SW 1271 (cell line): ENCODE measurements around the gene SRRM5.
A peak's percentile ranks its signal among the peaks of the same experiment; 100 is the strongest.
"Not testable (repeated sequence)": the region's sequence is repeated elsewhere in the genome, so short reads cannot be mapped to it uniquely, and the experiment has no call there.

Experiments used
- DNase-seq, 2 experiments: peaks; one replicate each; lab custom pipeline; 2025; lab: John Stamatoyannopoulos, UW

SRRM5 gene

DNA sequence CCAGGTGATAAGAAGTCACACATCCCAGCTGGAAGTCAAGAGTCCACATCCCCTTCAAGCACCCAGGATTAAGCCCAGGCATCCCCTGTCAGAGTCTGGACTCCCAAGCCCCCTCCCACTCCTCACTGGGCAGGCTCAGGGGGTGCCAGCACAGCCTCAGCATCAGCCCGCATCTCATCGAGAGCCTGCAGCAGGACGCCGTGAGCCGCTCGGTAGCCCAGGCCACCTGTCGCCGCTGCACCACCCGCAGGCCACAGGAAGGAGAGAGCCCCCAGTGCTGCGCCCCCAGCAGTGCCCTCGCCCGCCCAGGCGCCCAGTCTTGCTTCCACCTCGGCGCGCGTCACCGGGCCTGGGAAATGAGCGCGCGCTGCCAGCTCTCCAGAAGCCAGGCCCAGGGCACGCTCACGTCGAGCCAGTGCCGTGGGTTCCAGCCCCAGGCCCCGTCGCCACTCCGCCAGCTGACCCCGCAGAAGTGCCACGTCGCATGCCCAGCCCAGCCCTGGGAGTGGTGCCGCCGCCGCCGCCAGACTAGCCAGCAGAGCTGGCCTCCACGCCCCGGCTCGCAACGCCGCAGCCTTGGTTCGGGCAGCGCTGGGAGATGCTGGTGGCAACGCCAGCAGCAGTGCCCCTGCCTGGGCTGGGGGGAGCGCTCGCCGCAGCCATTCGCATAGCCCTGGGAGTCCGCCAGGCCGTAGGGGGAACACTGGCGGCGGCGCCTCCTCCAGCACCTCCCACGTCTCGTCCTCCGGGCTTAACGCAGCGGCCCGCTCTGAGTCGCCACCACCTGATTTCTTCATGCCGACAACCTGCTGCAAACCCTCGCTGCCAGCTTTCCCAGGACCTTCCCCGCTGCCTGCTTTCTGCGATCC lies 19.8 kb upstream of the SRRM5 start:
- DNase-seq = no peak

DNA sequence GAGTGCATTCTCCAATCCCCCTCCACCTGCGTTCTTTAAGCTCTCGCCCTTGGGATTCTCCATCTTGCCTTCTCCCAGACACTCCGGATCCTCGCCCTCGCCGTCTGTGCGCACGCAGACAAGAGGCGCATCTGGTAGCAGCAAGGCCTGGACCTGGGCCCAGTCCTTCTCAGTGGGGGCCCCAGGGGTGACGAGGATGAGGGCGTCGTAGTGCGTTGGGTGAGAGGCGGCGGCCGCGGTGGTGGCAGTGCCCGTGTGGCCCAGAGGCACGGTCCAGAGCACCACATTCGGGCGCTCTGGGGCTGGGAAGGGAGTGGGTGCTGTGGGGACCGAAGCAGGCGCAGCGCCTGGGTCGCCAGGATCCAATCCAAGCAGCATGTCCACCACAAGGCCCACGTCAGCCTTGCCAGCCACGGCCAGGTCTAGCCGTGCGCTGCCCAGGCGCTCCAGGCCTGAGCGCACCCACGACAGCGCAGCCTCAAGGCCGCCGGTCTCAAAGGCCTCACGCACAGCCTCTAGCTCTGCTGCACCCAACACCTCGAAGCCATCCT lies 19.0 kb upstream of the SRRM5 start:
- DNase-seq = no peak

DNA sequence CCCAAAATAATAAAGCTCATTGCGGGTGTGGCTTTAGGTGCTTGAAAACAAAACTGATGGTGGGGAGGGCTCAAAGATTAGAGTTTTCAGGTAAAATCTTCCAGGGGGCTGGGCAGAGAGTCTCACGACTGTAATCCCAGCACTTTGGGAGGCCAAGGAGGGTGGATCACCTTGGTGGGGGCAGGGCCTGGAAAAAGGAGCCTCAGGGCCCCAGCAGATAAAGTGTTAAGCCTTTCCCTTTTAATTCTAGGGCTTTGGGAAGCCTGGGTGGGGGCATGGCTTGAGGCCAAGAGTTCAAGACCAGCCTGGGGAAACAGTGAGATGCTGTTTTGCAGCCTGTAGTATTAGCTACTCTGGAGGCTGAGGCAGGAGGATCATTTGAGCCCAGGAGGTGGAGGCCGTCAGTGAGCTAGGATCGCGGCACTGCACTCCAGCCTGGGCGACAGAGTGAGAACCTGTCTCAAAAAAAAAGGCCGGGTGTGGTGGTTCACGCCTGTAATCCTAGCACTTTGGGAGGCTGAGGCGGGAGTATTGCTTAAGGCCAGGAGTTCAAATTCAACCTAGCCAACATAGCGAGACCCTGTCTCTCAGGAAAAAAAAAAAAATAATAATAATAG lies 17.7 kb upstream of the SRRM5 start:
- DNase-seq = no peak

DNA sequence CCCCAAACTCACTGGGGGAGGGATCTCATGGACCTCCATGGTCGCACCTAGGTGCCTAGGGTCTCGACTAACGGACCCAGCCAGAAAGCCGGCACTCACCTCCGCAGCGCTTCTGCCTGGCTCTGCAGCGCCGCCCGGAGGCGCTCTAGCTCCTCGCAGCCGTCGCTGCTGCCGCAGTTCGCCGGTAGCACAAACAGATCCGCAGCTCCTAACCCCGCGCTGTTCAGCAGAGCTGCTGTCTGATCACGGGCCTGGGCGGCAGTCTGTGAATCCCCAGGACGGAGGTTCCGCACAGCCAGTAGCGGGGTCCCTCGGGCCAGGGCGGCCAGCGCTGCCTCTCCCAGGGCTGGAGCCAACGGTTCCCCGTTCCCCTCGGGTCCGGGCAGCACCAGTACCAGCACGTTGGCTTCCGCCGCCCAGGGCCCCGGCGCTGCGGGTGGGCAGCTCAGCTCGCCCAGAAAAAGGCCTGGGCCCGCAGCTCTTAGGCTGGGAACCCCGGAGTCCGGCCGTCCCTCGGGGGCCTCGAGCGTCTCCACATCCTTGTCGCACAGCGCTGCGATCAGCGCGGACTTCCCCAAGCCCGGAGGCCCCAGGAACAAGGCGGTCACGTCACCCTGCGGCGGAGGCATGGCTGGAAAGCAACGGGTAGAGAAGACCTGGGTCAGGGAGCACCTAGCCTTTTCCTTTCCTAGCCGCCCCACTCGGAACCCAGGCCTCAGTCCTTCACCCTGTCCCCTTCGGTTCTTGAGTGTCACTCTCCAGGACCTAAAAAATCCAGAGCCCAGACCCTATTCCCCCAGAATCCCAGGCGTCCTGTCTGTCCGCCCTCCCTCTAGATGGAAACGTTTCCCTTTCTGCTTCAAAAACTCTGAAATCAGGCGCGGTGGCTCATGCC lies 16.9 kb upstream of the SRRM5 start:
- peak in 1 of 2 experiments; percentile 33 for DNase-seq

DNA sequence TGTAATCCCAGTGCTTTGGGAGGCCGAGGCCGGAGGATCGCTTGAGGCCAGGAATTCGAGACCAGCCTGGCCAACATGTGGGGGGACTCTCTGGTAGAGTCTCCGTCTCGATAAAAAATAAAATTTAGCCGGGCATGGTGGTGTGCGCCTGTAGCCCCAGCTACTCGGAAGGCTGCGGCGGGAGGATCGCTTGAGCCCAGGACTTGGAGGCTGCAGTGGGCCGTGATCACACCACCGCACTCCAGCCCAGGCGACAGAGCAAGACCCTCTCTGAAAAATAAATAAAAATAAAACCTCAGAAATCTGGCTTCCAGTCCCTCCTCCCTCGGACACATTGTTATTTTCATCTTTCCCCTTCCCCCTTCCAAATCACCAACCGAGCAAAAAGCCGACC lies 16.3 kb upstream of the SRRM5 start:
- no peak for DNase-seq

DNA sequence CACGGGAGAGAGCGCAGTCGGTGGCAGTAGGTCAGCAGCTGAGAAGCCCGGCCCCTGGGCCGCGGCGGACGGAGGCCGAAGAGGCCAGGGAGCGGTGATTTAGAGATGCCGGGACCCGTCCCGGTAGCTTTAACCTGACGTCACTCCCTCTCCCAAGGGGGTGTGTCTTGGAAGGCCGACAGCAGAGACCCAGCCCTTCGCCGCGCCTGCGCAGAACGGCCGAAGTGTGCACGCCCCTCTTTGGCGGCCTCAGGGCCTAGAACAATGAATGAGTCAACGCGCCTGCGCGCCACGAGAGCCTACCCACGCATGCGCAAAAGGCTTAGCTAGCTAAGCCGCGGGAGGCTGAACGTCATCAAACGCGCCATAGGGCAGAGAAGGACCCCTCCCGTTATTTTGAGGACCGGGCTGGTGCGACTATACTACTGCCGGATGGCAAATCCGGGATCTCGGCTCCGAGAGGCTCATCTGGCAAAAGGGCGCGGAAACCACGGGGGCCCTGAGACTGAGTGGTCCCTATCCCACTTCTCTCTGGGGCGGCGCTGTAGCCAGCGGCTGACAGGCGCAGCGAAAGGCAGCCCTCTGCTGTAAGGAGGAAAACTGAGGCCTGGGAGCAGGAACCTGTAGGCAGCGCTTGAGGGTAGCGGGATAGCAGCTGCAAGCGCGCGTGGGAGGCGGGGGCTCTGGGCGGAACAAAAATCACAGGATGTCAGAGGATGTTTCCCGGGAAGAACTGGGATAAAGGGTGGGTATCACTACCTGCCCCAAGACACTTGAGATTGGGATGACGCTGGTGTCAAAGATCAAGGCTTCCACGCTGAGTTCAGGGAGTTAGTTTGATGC lies 15.7 kb upstream of the SRRM5 start, which contains the start of the genes IRGQ and ZNF576:
IRGQ (minus strand) TSS at position 136 of the 843 bp plus-strand sequence. CDS start 796 bp downstream, outside the sequence.
ZNF576 (plus strand) TSS at position 597 of the 843 bp plus-strand sequence. CDS start 514 bp downstream, outside the sequence.
- DNase-seq = peak; percentile 96

DNA sequence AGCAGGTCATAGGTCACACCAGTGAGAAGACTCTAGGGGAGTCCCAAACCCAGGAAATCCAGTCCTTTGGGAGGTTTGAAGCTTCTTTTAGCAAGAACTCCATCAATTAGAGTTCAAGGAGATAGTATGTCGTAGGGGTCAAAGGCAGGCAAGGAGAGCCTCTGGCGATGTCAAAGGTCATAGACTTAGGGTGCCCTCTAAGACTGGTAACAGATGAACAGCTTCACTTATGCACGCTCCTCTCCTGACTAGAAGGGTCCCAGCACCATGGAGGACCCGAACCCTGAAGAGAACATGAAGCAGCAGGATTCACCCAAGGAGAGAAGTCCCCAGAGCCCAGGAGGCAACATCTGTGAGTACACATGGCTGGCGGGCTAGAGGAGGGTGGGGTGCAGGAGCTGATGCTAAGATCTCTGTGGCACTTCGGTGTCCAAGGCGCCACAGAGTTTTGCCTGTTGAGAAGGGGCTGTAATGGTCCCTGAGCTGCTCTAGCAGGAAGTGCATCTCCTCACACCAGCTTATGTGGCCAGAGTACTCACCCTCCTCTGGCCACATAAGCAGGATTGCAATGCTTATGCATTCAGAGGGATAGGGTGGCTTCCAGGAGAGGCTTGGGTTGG lies 14.9 kb upstream of the SRRM5 start:
- no peak for DNase-seq

DNA sequence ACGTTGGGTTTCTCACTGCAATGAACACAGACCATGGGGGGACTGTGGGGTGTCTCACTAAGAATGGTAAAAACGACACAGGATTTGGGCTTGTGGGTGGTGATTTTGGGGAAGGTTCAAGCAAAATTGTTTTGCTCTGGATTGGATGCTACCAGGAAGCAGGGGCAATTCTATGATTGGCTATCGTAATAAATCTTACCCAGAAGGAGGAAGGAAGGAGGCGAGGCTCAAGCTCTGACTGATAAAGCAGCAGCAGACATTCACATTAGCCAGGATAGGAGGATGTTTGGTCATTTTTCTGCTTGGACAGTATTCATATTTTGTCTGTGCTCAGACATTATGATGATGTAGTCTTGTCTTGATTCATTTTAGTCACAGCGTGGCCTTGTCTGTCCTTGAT lies 14.0 kb upstream of the SRRM5 start:
- DNase-seq = no peak

DNA sequence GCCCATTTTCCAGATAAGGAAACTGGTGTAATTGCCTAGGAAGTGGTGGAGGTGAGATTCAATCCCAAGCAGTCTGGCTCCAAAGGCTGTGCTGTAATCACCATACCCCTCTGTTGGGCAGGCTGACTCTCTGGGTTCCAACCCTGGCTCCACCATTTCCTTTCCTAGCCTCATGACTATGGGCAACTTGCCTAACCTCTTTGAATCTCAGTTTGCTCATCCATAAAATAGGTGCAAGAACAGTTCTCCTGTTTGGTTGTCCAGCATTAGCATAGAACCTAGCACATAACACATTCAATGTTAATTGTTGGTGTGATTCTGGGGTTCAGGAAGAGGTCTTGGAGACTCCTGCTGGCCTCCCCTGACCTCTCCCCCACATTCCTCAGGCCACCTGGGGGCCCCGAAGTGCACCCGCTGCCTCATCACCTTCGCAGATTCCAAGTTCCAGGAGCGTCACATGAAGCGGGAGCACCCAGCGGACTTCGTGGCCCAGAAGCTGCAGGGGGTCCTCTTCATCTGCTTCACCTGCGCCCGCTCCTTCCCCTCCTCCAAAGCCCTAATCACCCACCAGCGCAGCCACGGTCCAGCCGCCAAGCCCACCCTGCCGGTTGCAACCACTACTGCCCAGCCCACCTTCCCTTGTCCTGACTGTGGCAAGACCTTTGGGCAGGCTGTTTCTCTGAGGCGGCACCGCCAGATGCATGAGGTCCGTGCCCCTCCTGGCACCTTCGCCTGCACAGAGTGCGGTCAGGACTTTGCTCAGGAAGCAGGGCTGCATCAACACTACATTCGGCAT lies 13.2 kb upstream of the SRRM5 start:
- no peak for DNase-seq

DNA sequence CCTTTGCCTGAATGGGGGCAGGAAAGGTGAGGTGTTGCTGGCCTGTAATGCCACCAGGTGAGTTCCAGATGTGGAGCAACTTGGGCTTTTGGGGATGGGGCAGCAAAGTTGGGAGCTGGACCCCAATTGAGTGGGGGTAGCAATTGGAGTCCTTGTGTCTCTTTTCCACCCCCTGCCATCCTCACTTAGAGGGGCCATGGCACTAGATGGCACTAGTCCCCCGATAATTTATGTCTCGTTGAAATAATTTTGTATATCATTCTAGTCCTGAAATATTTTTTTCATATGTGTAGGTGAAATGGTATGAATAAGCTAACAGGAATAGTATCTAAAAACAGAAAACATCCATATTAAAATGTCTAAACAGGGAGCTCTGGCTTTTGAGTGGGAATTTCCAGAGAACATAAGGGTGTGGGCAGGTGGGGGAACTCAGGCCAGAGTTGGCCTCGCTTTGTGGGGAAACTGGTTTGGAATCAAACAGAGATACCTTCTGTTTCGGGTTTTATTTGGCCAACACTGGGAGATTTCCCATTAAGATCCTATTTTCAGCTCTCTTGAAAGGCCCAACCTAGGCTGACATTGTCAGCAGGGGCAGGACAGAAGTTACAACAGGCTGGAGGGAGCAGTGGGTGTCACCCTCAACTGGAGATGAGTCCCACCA lies 12.1 kb upstream of the SRRM5 start:
- no peak for DNase-seq

DNA sequence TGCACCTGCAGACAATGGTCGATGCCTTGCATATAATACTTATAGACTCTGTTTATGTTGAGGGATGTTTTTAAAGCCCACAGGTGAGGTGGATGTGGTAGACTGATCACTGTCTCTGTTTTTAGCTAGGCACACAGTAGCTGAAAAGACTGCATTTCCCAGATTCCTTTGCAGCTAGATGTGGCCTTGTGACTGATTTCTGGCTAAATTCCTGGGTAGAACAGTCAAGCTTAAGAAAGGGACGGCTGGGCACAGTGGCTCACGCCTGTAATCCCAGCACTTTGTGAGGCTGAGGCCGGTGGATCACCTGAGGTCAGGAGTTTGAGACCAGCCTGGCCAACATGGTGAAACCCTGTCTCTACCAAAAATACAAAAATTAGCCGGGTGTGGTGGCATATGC lies 11.6 kb upstream of the SRRM5 start:
- not testable (repeated sequence) for DNase-seq

DNA sequence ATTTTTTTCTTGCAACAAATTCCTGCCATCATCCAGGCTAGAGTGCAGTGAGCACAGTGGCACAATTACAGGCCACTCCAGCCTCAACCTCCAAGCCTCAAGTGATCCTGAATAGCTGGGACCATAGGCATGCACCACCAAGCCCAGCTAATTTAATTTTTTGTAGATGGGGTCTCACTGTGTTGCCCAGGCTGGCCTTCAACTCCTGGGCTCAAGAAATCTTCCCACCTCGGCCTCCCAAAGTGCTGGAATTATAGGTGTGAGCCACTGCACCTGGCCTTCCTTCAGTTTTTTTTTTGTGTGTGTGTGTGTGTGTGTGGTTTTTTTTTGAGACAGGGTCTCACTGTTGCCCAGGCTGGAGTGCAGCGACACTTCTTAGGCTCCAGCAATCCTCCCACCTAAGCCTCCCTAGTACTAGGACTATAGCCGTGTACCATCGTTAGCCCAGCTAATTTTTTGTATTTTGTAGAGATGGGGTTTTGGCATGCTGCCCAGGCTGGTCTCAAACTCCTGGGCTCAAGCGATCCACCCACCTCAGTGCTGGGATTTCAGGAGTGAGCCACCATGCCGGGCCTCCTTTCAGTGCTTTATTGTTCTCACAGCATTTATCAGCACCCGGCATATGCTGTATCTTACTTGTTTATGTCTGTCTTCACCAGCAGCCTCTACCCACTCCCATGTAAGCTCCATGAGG lies 5.9 kb upstream of the SRRM5 start:
- DNase-seq = no peak

DNA sequence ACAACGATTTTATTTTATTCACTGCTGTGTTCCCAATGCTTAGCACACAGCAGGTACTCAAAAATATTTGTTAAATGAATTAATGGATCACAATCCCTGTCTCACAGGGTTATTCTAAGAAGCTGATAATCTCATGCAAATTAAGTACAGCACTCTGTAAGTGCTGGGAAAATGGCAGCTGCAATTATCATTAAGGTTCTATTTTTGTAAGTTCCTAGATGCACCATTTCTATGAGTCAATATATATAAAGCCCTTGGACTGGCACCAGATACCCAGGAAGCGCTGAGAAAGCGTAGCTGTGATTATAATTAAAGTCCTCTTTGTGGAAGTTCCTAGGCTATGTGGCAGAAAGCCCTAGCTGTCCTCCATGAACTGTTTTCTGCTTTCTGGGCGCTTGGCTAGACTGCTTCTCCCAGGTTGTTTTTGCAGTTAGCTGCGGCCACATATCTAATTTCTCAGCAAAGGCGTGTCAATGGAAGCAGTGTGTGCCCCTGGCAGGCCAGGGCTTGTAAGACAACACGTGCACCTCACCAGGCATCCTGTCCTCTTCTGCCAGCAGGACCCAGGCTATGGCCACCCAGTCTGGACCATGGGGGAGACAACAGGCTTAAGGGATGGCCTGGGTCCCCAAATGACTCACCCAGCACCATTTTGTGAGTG lies 5.2 kb upstream of the SRRM5 start:
- no peak for DNase-seq

DNA sequence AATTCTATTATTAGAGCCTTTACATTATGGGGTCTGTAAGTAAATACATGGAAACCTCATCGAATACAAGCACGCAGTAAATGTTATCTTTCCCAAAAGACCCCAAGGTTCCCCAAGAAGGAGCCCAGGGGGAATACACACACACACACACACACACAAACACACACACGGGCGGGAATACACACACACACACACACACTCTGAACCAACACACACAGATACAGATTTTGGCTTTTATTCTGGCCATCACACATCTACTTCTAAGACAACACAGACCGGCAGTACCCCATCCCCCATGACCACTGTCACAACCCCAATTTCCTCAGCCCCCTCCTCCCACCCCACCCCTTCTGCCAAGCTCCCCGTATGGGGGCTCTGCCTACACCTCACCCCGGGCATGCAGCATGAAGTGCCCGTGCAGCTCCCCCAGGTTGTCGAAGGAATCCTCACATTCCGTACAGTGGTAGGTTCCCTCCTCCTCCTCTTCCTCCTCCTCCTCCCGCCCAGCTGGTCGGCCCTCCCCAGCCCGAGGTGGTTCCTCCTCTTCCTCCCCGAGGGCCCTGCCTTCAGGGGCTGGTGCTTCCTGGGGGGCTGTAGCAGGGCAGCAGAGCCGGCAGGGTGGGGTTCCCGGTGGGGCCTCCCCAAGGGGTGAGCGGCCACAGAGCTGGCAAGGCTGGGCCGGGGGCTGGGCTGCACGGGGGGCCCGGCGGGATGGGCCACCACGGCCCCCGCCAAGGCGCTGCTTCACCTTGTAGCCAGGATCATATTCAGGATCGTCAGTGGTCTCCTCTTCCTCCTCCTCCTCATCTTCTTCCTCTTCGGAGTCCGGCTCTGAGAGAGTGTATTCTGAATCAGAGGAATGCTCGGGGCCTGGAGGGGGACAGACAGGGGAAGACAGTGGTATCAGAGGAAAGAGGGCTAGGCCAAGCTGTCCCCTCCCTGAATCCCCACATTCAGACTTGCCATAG lies 4.4 kb upstream of the SRRM5 start:
- DNase-seq = no peak

DNA sequence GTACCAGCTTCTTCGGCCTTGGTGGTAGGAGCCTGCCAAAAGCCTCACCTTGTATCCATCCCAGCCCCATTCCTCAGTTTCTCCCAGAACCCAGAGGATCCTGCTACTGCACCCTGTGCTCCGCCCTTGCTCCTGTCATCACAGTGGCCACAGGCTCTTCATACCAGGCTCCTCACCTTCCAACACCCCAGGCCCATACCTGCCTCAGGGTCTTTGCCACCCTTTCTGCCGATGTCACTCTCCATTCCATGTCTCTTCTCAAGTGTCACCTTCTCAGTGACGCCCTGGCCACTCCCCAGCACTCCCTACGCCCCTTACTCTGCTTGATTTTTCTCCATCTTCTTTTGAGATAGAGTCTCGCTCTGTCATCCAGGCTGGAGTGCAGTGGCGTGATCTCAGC lies 2.0 kb upstream of the SRRM5 start:
- DNase-seq = no peak

DNA sequence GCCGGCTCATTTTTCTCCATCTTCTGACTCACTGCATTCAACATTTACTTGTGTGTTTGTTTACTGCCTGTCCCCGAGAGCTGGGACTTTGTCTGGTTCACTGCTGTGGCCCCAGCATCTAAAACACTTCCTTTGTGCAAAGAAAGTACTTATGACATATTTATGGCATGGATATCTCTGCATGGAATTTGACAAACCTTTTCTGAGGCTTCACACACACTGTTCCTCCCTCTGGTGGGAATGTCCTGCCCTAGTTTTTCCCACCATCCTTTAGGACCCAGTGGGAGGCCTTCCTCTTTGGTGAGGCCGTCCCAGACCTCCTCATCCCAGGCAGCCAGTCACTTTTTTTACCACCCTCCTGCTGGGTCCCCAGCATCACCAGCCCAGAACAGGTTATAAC lies 1.4 kb upstream of the SRRM5 start:
- DNase-seq = no peak

DNA sequence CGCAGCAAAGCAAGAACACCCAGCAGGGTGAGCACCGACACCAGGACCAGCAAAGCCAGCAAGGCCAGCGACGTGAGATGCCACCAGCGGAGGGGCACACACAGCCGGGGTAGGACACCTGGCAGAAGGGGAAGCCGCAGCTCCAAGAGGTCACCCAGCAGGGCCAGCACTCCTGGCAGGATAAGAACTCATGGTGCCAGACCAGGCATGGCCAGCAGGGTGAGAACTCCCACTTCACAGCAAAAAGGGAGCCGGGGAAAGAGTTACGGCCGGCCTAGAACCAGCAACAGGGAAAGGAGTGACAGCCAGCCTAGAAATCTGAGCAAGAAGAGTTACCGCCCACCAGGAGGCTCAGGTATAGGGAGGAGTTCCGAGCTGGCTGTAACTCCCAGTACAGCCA lies 486 bp downstream of the SRRM5 start:
- DNase-seq = no peak
